Endothelial cell of umbilical vein (primary cell): ENCODE results near the gene ATG7. TPM values are rescaled to one million over a fixed set of nuclear protein-coding genes. Genes with fewer than 3 reads are reported as not detected.

Source experiments
- BruUV-seq: library from RNA; stranded (reverse); fragments of 400-500 nt; replicated peaks from 2 replicates; lab custom pipeline; 2021; lab: Mats Ljungman, UMichigan
- CTCF ChIA-PET: fragments of 300-600, 350-600 bp; sonication (Branson Sonifier 250); formaldehyde crosslinking; loops from one replicate; lab custom pipeline; 2021; ENCODE audit warnings: antibody characterized with exemption, inconsistent platforms; lab: Charles Lee
- POLR2A ChIA-PET: fragments of 300-600, 350-600 bp; sonication (Branson Sonifier 250); formaldehyde crosslinking; loops from one replicate; lab custom pipeline; 2021; ENCODE audit warnings: antibody characterized with exemption, inconsistent platforms; lab: Charles Lee
- DNase-seq: peaks from one replicate; pipeline ENCODE4 v3.0.0-alpha.2; 2011; ENCODE audit warnings: low read depth, low spot score
- FAIRE-seq: peaks from 2 replicates; lab custom pipeline; 2011; peaks lifted over from hg19 to GRCh38; lab: Jason Lieb, UNC
- H2AFZ ChIP-seq: 2 replicates; pipeline ENCODE4 v1.6.0; 2012; ENCODE audit warnings: low read depth, low read length, control low read depth, inconsistent platforms
- H3K27ac ChIP-seq: 2 replicates; pipeline ENCODE4 v1.5.1; 2011; ENCODE audit warnings: low read depth, mild to moderate bottlenecking, control low read depth, low read length, moderate library complexity; ENCODE audit not compliant: insufficient read depth
- H3K27me3 ChIP-seq, 2 experiments: 2 replicates each; pipeline versions ENCODE4 v1.6.0 to v1.6.1; 2011; ENCODE audit warnings: low read length in 2 of 2, mixed read lengths in 1 of 2; ENCODE audit not compliant: control insufficient read depth in 2 of 2, insufficient read depth in 2 of 2
- H3K36me3 ChIP-seq, 2 experiments: 2 replicates in 1 of 2; 3 replicates in 1 of 2; pipeline ENCODE4 v1.5.1; 2011; ENCODE audit warnings: low read length in 2 of 2, mild to moderate bottlenecking in 1 of 2, moderate library complexity in 1 of 2; ENCODE audit not compliant: control insufficient read depth in 2 of 2, insufficient read depth in 2 of 2; ENCODE audit errors: extremely low read depth in 1 of 2
- H3K4me1 ChIP-seq: 3 replicates; pipeline ENCODE4 v1.5.1; 2011; ENCODE audit warnings: mild to moderate bottlenecking, low read length; ENCODE audit not compliant: control insufficient read depth, insufficient read depth; ENCODE audit errors: extremely low read depth
- H3K4me2 ChIP-seq: 2 replicates; pipeline ENCODE4 v1.6.1; 2011; ENCODE audit warnings: low read length, control low read depth, mixed read lengths; ENCODE audit not compliant: insufficient read depth
- H3K4me3 ChIP-seq, 3 experiments: fragments of 200-600 bp in 1 of 3; sonication (generic), shearing (Covaris generic) in 1 of 3; replicated peaks in 1 of 3; 2 replicates each; pipeline ENCODE4 v1.5.1; 2011 to 2016; ENCODE audit warnings: control low read depth in 3 of 3, low read length in 3 of 3, mild to moderate bottlenecking in 2 of 3, inconsistent platforms in 1 of 3, low read depth in 1 of 3, moderate library complexity in 1 of 3; ENCODE audit not compliant: insufficient read depth in 1 of 3
- H3K79me2 ChIP-seq: 2 replicates; pipeline ENCODE4 v1.6.0; 2012; ENCODE audit warnings: low read length, inconsistent platforms; ENCODE audit not compliant: control insufficient read depth, insufficient read depth
- H3K9ac ChIP-seq: replicated peaks from 2 replicates; pipeline ENCODE3; 2011; ENCODE audit warnings: low read length, control low read depth; ENCODE audit not compliant: insufficient read depth; ENCODE audit errors: extremely low read depth
- H3K9me1 ChIP-seq: replicated peaks from 3 replicates; pipeline ENCODE4 v1.6.0; 2011; ENCODE audit warnings: mild to moderate bottlenecking, low read length; ENCODE audit not compliant: control insufficient read depth, insufficient read depth; ENCODE audit errors: extremely low read depth
- H3K9me3 ChIP-seq: replicated peaks from 2 replicates; pipeline ENCODE4 v1.5.1; 2012; ENCODE audit warnings: low read length, inconsistent platforms; ENCODE audit not compliant: control insufficient read depth, insufficient read depth
- H4K20me1 ChIP-seq: replicated peaks from 2 replicates; pipeline ENCODE3; 2011; ENCODE audit warnings: mild to moderate bottlenecking, low read length; ENCODE audit not compliant: control insufficient read depth, insufficient read depth; ENCODE audit errors: extremely low read depth
- EZH2 ChIP-seq: IDR thresholded peaks from 2 replicates; pipeline ENCODE4 v1.6.1; 2012; ENCODE audit warnings: borderline replicate concordance, low read depth, mild to moderate bottlenecking, moderate library complexity, low read length, inconsistent platforms; ENCODE audit not compliant: severe bottlenecking
- FOS ChIP-seq: IDR thresholded peaks from 2 replicates; pipeline ENCODE4 v1.6.1; 2011; ENCODE audit warnings: mild to moderate bottlenecking, low read length, moderate library complexity, borderline replicate concordance; ENCODE audit not compliant: insufficient read depth
- JUN ChIP-seq: IDR thresholded peaks from 2 replicates; pipeline ENCODE4 v1.6.1; 2011; ENCODE audit warnings: borderline replicate concordance, low read depth; ENCODE audit not compliant: insufficient read length, insufficient read depth
- MYC ChIP-seq: IDR thresholded peaks from one replicate; pipeline ENCODE4 v1.6.1; 2011; ENCODE audit warnings: mild to moderate bottlenecking, low read depth, low read length
- POLR2A ChIP-seq: IDR thresholded peaks from 2 replicates; pipeline ENCODE4 v1.6.1; 2012; ENCODE audit warnings: low read depth, mild to moderate bottlenecking, control low read depth, low read length
- dilution Hi-C: fragments of 300-500 bp; cut with MboI; formaldehyde crosslinking; loops from one replicate; pipeline ENCODE4 v1.15.0; 2019; ENCODE audit warnings: low sequenced_read_pairs; ENCODE audit not compliant: extremely low pct_ligation_motif_present
- intact Hi-C: fragments of 100-400 bp; cut with micrococcal nuclease; formaldehyde crosslinking; loops from one replicate; pipeline ENCODE4 v1.10.0; 2022
- polyA plus RNA-seq, 4 experiments: library from polyadenylated mRNA; depleted of rRNA in 3 of 4; stranded (reverse) in 3 of 4; unstranded in 1 of 4; fragments of >200 nt; gene quantifications; 2 replicates each; pipeline versions ENCODE4 v1.2.1 to v1.2.3, GENCODE V29; 2011 to 2012; ENCODE audit warnings: missing spikeins in 1 of 4
- total RNA-seq: library from RNA; stranded (reverse); gene quantifications from 2 replicates; pipeline ENCODE4 v1.2.3, GENCODE V29; 2021

Gene ATG7
- total and polyA plus RNA-seq, 2 donors (not counting 3 experiments of a cell fraction or from before 2014, with no cell fraction given), result 30.8 to 48.3 TPM

DNA sequence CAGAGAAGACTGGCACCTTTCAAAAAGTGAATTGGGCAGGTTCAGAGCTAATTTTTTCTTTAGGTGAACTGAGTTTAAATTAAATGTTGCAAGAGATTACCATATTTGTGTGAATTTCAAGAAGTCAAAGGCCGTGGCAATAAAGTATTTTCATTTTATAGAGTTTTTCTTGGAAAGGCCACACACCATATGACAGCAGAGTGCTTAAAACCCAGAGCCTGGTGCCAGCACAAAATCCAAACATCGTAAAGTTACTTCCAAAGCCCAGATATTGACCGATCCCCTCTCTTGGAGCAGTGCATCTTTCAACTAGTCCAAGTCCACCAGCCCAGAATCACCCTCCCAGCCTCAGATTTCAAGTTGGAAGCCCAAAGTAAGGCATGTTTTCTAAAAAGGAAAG is 207.0 kb downstream of the ATG7 start:
- Histone ChIP-seq H3K36me3 (no peaks in the 10 kb centered on the region), H3K9me3 (no peaks in the 10 kb centered on the region), H3K9me1 (no peaks in the 10 kb centered on the region), H3K4me3 (no peak overlapping the region), H3K27ac (peak overlapping the region; percentile 100), H3K9ac (peak overlapping the region; percentile 89), H4K20me1 (no peaks in the 10 kb centered on the region), H3K4me2 (peak overlapping the region; percentile 97), H3K79me2 (no peaks in the 10 kb centered on the region), H3K4me1 (peaks cover 47% of the 10 kb centered on the region), H3K27me3 (no peaks in the 10 kb centered on the region), H2AFZ (no peak overlapping the region)
- POLR2A ChIA-PET, result no interaction called here
- dilution Hi-C loops, result no loop called here
- intact Hi-C loops, result no loop called here
- BruUV-seq, result no TSS peak
- DNase-seq, result no peak
- CTCF ChIA-PET, result interaction anchor here (0.7 kb wide), 1 partner anchor 41 kb away, joined by 3 read pairs; no protein-coding TSS in a partner anchor
- TF ChIP-seq MYC, result no peak
- no peak for TF ChIP-seq EZH2
- TF ChIP-seq JUN, result no peak
- TF ChIP-seq POLR2A, result no peak
- TF ChIP-seq FOS, result no peak
- FAIRE-seq, result no peak

DNA sequence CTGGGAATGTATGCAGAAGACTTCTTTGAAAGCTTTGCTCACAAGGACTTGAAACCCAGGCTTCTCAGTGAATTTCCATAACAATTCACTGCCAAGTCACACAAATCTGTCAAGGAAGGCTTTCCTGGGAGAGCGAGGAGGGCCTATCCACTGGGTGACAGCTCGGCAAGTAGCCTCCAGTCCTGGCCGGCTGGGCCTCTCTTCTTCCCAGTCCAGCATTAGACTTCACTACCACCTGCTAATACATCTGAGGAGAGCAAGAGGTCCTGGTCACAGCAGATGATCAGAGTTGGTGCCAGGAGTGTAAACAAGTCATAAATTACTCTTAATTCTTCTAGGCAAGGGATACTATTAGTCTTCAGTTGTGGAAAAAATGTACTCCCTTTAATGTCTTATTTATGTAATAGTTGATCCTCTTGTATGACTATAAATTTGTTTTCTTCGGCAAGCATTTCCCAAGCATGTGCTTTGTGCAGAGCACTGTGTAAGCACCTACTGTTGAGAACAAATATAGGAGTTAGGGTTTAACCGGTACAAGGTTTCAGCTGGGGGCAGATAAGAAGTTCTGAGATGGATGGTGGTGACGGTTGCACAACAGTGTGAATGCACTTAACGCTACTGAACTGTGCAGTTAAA is 208.6 kb downstream of the ATG7 start:
- no TSS peak for BruUV-seq
- Histone ChIP-seq H4K20me1 (no peaks in the 10 kb centered on the region), H3K27ac (no peak overlapping the region), H3K4me1 (peaks cover 46% of the 10 kb centered on the region), H3K4me2 (no peak overlapping the region), H2AFZ (no peak overlapping the region), H3K4me3 (no peak overlapping the region), H3K9me1 (no peaks in the 10 kb centered on the region), H3K27me3 (no peaks in the 10 kb centered on the region), H3K9me3 (no peaks in the 10 kb centered on the region), H3K9ac (no peak overlapping the region), H3K36me3 (no peaks in the 10 kb centered on the region), H3K79me2 (no peaks in the 10 kb centered on the region)
- FAIRE-seq, result no peak
- POLR2A ChIA-PET, result no interaction called here
- TF ChIP-seq MYC, result no peak
- no peak for TF ChIP-seq FOS
- TF ChIP-seq POLR2A, result no peak
- dilution Hi-C loops (no loop called here), intact Hi-C loops (no loop called here)
- CTCF ChIA-PET, result interaction anchor here (1.2 kb wide), 1 partner anchor 102 kb away, joined by 3 read pairs; no protein-coding TSS in a partner anchor
- peak; percentile 63 for DNase-seq
